ENCODE data around the gene OOEP. TPM values are rescaled to one million over a fixed set of nuclear protein-coding genes. Genes with fewer than 3 reads are reported as not detected.

The OOEP gene
- total and polyA plus RNA-seq, 4 donors = 0.11 TPM; not detected in 3

DNA sequence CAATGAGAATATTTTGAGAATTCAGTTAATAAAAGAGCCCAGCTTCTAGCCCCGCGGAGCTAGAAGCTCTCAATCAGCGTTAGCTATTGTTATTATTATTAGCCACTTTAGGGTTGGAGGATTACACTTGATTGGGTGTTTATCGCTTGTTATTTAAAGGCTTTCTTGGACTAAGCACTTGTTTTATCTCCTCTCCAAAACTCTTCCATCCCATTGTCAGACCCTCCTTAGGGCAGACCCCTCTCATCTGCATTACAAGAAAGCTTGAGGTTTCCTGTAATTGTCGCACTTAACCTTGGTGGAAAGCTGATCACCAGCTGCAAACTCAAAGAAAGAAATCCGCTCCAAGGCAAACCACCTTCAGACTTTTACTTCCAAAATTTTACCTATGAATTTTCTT, 20.4 kb downstream of the OOEP start:
- no peak overlapping the region for H3K27ac ChIP-seq (ENCODE audit: low read depth, low read length)
- 0% methylated on average over 1 of the region's 6 CpGs for WGBS (ENCODE audit: insufficient coverage)
- no peak for DNase-seq (ENCODE audit: low read depth in 4 of 6, low spot score in 6 of 6)
- no peaks in the 10 kb centered on the region for H3K4me1 ChIP-seq (ENCODE audit: control insufficient read depth, insufficient read depth, low read length)
- H3K27me3 ChIP-seq (ENCODE audit: control insufficient read depth, insufficient read depth, low read length) = peaks cover 20% of the 10 kb centered on the region
- no peak overlapping the region for H3K4me3 ChIP-seq (ENCODE audit: low read depth, low read length)
- H3K9me3 ChIP-seq (ENCODE audit: control insufficient read depth, insufficient read depth, low read length) = no peaks in the 10 kb centered on the region
- H3K36me3 ChIP-seq (ENCODE audit: control insufficient read depth, insufficient read depth, low read length) = no peaks in the 10 kb centered on the region

- no peaks in the 10 kb centered on the region for H3K9me3 ChIP-seq (ENCODE audit: control insufficient read depth, insufficient read depth, low read length)
- no peak overlapping the region for H3K27ac ChIP-seq (ENCODE audit: low read depth, low read length)
- 54% methylated on average over 21 of the region's 33 CpGs for WGBS (ENCODE audit: insufficient coverage)
- H3K4me3 ChIP-seq (ENCODE audit: low read depth, low read length) = no peak overlapping the region
- H3K4me1 ChIP-seq (ENCODE audit: control insufficient read depth, insufficient read depth, low read length) = no peaks in the 10 kb centered on the region
- peaks cover 20% of the 10 kb centered on the region for H3K27me3 ChIP-seq (ENCODE audit: control insufficient read depth, insufficient read depth, low read length)
- DNase-seq (ENCODE audit: low read depth in 4 of 6, low spot score in 6 of 6) = no peak
- H3K36me3 ChIP-seq (ENCODE audit: control insufficient read depth, insufficient read depth, low read length) = no peaks in the 10 kb centered on the region
Measured at GRCh38 chr6:73348550-73349204, 21.0 kb downstream of the OOEP start.

GRCh38 chr6:73343164-73343563, 26.5 kb downstream of the OOEP start:
- no peak overlapping the region for H3K27ac ChIP-seq (ENCODE audit: low read depth, low read length)
- no peaks in the 10 kb centered on the region for H3K9me3 ChIP-seq (ENCODE audit: control insufficient read depth, insufficient read depth, low read length)
- no peak for DNase-seq (ENCODE audit: low read depth in 4 of 6, low spot score in 6 of 6)
- H3K4me3 ChIP-seq (ENCODE audit: low read depth, low read length) = no peak overlapping the region
- H3K27me3 ChIP-seq (ENCODE audit: control insufficient read depth, insufficient read depth, low read length) = peaks cover 1% of the 10 kb centered on the region
- H3K36me3 ChIP-seq (ENCODE audit: control insufficient read depth, insufficient read depth, low read length) = no peaks in the 10 kb centered on the region
- H3K4me1 ChIP-seq (ENCODE audit: control insufficient read depth, insufficient read depth, low read length) = no peaks in the 10 kb centered on the region

DNA sequence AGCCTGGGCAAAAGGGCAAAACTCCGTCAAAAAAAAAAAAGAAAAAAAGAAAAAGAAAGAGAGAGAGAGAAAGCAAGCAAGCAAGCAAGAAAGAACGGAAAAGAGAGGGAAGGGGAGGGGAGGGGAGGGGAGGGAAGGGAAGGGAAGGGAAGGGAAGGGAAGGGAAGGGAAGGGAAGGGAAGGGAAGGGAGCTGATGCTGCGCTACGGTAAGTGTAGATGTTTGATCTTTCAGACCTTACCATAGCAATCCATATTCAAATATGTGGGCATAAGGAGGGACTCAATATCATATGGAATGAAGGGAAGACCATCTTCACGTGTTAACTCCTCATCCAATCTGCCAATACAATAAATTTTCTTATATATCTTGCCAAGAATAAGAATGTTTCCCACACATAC, 27.5 kb downstream of the OOEP start:
- Histone ChIP-seq H3K4me3 (ENCODE audit: low read depth, low read length) (no peak overlapping the region), H3K4me1 (ENCODE audit: control insufficient read depth, insufficient read depth, low read length) (no peaks in the 10 kb centered on the region), H3K36me3 (ENCODE audit: control insufficient read depth, insufficient read depth, low read length) (no peaks in the 10 kb centered on the region), H3K27ac (ENCODE audit: low read depth, low read length) (no peak overlapping the region), H3K27me3 (ENCODE audit: control insufficient read depth, insufficient read depth, low read length) (no peaks in the 10 kb centered on the region), H3K9me3 (ENCODE audit: control insufficient read depth, insufficient read depth, low read length) (no peaks in the 10 kb centered on the region)
- WGBS (ENCODE audit: insufficient coverage) = no CpG with 5 or more reads among the region's 5 CpGs
- DNase-seq (ENCODE audit: low read depth in 4 of 6, low spot score in 6 of 6) = no peak

- Histone ChIP-seq H3K4me1 (ENCODE audit: control insufficient read depth, insufficient read depth, low read length) (no peaks in the 10 kb centered on the region), H3K36me3 (ENCODE audit: control insufficient read depth, insufficient read depth, low read length) (no peaks in the 10 kb centered on the region), H3K27me3 (ENCODE audit: control insufficient read depth, insufficient read depth, low read length) (no peaks in the 10 kb centered on the region), H3K9me3 (ENCODE audit: control insufficient read depth, insufficient read depth, low read length) (no peaks in the 10 kb centered on the region), H3K4me3 (ENCODE audit: low read depth, low read length) (no peak overlapping the region), H3K27ac (ENCODE audit: low read depth, low read length) (no peak overlapping the region)
- DNase-seq (ENCODE audit: low read depth in 4 of 6, low spot score in 6 of 6) = no peak
- WGBS (ENCODE audit: insufficient coverage) = no CpG with 5 or more reads among the region's 1 CpG
Measured at GRCh38 chr6:73341335-73341734, 28.4 kb downstream of the OOEP start.

DNA sequence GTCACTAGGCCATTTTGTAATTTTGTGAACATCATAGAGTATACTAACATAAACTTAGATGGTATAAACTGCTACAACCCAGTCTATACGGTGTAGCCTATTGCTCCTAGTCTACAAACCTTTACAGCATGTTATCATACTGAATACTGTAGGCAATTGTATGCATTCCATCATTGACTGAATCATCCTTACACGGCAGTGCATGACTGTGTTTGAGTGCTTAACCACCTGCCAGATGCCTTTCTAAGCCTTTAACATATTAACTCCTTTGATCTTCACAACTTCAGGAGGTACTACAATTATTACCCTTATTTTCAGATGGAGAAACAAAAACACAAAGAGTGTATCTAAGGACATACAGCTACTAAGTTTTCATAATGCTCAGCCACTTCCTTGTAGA, 29.6 kb downstream of the OOEP start:
- Histone ChIP-seq H3K4me3 (ENCODE audit: low read depth, low read length) (no peak overlapping the region), H3K9me3 (ENCODE audit: control insufficient read depth, insufficient read depth, low read length) (no peaks in the 10 kb centered on the region), H3K4me1 (ENCODE audit: control insufficient read depth, insufficient read depth, low read length) (no peaks in the 10 kb centered on the region), H3K27ac (ENCODE audit: low read depth, low read length) (no peak overlapping the region), H3K27me3 (ENCODE audit: control insufficient read depth, insufficient read depth, low read length) (no peaks in the 10 kb centered on the region), H3K36me3 (ENCODE audit: control insufficient read depth, insufficient read depth, low read length) (no peaks in the 10 kb centered on the region)
- DNase-seq (ENCODE audit: low read depth in 4 of 6, low spot score in 6 of 6) = no peak
- 56% methylated on average over 1 of the region's 2 CpGs for WGBS (ENCODE audit: insufficient coverage)

DNA sequence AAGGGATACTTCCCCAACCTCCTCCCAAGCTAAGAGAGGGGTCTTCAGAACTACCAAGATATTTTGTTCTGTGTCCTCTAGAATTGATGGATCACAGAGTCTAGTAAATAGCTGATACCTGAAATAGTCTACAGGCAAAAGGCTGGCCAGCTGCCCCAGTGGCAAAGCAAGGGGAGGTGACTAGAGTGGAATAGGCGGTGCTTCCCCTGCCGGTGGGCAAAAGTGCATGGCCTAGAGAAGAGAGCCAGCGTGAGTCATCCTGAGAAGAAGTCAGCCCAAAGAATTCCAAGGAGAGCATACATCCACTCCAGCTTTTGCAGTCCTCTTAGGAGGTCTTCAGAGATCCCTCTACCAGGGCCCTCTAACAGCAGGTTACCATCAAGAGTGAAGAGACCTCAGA, 30.4 kb downstream of the OOEP start:
- Histone ChIP-seq H3K36me3 (ENCODE audit: control insufficient read depth, insufficient read depth, low read length) (no peaks in the 10 kb centered on the region), H3K9me3 (ENCODE audit: control insufficient read depth, insufficient read depth, low read length) (no peaks in the 10 kb centered on the region), H3K27ac (ENCODE audit: low read depth, low read length) (no peak overlapping the region), H3K4me3 (ENCODE audit: low read depth, low read length) (no peak overlapping the region), H3K27me3 (ENCODE audit: control insufficient read depth, insufficient read depth, low read length) (no peaks in the 10 kb centered on the region), H3K4me1 (ENCODE audit: control insufficient read depth, insufficient read depth, low read length) (no peaks in the 10 kb centered on the region)
- WGBS (ENCODE audit: insufficient coverage) = 100% methylated on average over 1 of the region's 3 CpGs
- no peak for DNase-seq (ENCODE audit: low read depth in 4 of 6, low spot score in 6 of 6)

GRCh38 chr6:73329201-73329600, 40.5 kb downstream of the OOEP start:
- no peaks in the 10 kb centered on the region for H3K27me3 ChIP-seq (ENCODE audit: control insufficient read depth, insufficient read depth, low read length)
- 89% methylated on average over 2 of the region's 3 CpGs for WGBS (ENCODE audit: insufficient coverage)
- no peaks in the 10 kb centered on the region for H3K9me3 ChIP-seq (ENCODE audit: control insufficient read depth, insufficient read depth, low read length)
- H3K4me1 ChIP-seq (ENCODE audit: control insufficient read depth, insufficient read depth, low read length) = no peaks in the 10 kb centered on the region
- DNase-seq (ENCODE audit: low read depth in 4 of 6, low spot score in 6 of 6) = no peak
- no peak overlapping the region for H3K27ac ChIP-seq (ENCODE audit: low read depth, low read length)
- no peak overlapping the region for H3K4me3 ChIP-seq (ENCODE audit: low read depth, low read length)
- no peaks in the 10 kb centered on the region for H3K36me3 ChIP-seq (ENCODE audit: control insufficient read depth, insufficient read depth, low read length)

DNA sequence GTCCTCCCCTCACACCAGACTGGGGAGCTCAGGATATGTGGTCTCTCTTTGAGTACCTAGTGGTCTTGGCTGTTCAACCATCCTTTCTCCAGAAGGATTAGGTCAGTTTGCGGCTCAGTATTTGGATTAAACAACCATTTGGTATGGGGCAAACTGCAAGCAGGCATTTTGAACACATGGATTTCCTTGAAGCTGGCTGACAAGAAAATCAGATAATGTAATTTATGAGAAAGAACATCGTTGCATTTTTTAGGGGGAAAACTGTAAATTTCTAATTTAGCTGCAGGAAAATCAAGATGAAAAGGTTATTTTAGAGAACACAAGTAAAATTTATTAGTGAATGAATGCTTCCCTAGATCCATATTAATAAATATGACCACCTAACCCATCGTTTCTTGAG, 40.9 kb downstream of the OOEP start:
- H3K36me3 ChIP-seq (ENCODE audit: control insufficient read depth, insufficient read depth, low read length) = no peaks in the 10 kb centered on the region
- H3K9me3 ChIP-seq (ENCODE audit: control insufficient read depth, insufficient read depth, low read length) = no peaks in the 10 kb centered on the region
- 83% methylated on average over 1 of the region's 3 CpGs for WGBS (ENCODE audit: insufficient coverage)
- no peaks in the 10 kb centered on the region for H3K4me1 ChIP-seq (ENCODE audit: control insufficient read depth, insufficient read depth, low read length)
- no peak for DNase-seq (ENCODE audit: low read depth in 4 of 6, low spot score in 6 of 6)
- H3K27ac ChIP-seq (ENCODE audit: low read depth, low read length) = no peak overlapping the region
- H3K27me3 ChIP-seq (ENCODE audit: control insufficient read depth, insufficient read depth, low read length) = no peaks in the 10 kb centered on the region
- no peak overlapping the region for H3K4me3 ChIP-seq (ENCODE audit: low read depth, low read length)

- Histone ChIP-seq H3K4me3 (ENCODE audit: low read depth, low read length) (no peak overlapping the region), H3K9me3 (ENCODE audit: control insufficient read depth, insufficient read depth, low read length) (no peaks in the 10 kb centered on the region), H3K4me1 (ENCODE audit: control insufficient read depth, insufficient read depth, low read length) (no peaks in the 10 kb centered on the region), H3K36me3 (ENCODE audit: control insufficient read depth, insufficient read depth, low read length) (no peaks in the 10 kb centered on the region), H3K27ac (ENCODE audit: low read depth, low read length) (no peak overlapping the region), H3K27me3 (ENCODE audit: control insufficient read depth, insufficient read depth, low read length) (no peaks in the 10 kb centered on the region)
- 100% methylated on average over 2 of the region's 3 CpGs for WGBS (ENCODE audit: insufficient coverage)
- no peak for DNase-seq (ENCODE audit: low read depth in 4 of 6, low spot score in 6 of 6)
Measured at GRCh38 chr6:73325656-73326055, 44.0 kb downstream of the OOEP start.
